Measurements from ENCODE around the gene SLC10A2. TPM values are rescaled to one million over a fixed set of nuclear protein-coding genes. Genes with fewer than 3 reads are reported as not detected.

The SLC10A2 gene
- total RNA-seq, 1 experiment from 2014 or later: not detected

Other genes with a start within 250 kb of the SLC10A2 start
- gene ERCC5, start 220.4 kb downstream of the SLC10A2 start, total RNA-seq (2014; rRNA removed; shearing (Covaris generic)): 40.2 and 52.9 TPM in 2 replicates